Thyroid gland (tissue), 4 donors: ENCODE results near the gene METTL22. TPM values are rescaled to one million over a fixed set of nuclear protein-coding genes. Genes with fewer than 3 reads are reported as not detected.

Experiments used
- DNase-seq, 2 donors: peaks; one replicate each; pipeline ENCODE4 v3.0.0-alpha.2; 2019
- H3K27ac ChIP-seq, 3 donors: fragments of 200-600 bp; sonication (generic); 1 replicate in 2 of 3; 2 replicates in 1 of 3; pipeline ENCODE4 v1.5.1; 2016 to 2019; ENCODE audit warnings: mild to moderate bottlenecking in 1 of 3, moderate library complexity in 1 of 3
- H3K27me3 ChIP-seq: fragments of 200-600 bp; sonication (generic); one replicate; pipeline ENCODE4 v1.5.1; 2019
- H3K36me3 ChIP-seq, 2 donors: fragments of 200-600 bp; sonication (generic); one replicate each; pipeline ENCODE4 v1.5.1; 2016 to 2019
- H3K4me1 ChIP-seq, 2 donors: fragments of 200-600 bp; sonication (generic); one replicate each; pipeline ENCODE4 v1.5.1; 2017 to 2019
- H3K4me3 ChIP-seq, 3 donors: fragments of 200-600 bp; sonication (generic); replicated peaks in 1 of 3; 1 replicate in 2 of 3; 2 replicates in 1 of 3; pipeline ENCODE4 v1.5.1; 2016; ENCODE audit warnings: mild to moderate bottlenecking in 1 of 3
- H3K9me3 ChIP-seq: fragments of 200-600 bp; sonication (generic); one replicate; pipeline ENCODE4 v1.5.1; 2017
- POLR2A ChIP-seq, 2 donors: fragments of 450-650 bp; IDR thresholded peaks; one replicate each; pipeline ENCODE4 v1.6.1; 2017; ENCODE audit warnings: antibody characterized with exemption in 2 of 2, mild to moderate bottlenecking in 2 of 2, moderate library complexity in 1 of 2
- WGBS, 2 donors: methylation state at CpG; one replicate each; pipeline ENCODE4 v1.1.5; 2017; 5-methylcytosine and 5-hydroxymethylcytosine counted together
- intact Hi-C: fragments of 100-400 bp; cut with DNase I; formaldehyde crosslinking; loops from one replicate; pipeline ENCODE4 v1.15.1; 2023
- total RNA-seq, 4 donors: library from RNA; depleted of rRNA; stranded (reverse); fragments of >200 nt; gene quantifications; one replicate each; pipeline ENCODE4 v1.2.3, GENCODE V29; 2016
- TF ChIP-seq, protein P1 (sequence below), 6 experiments: fragments of 200-600 bp in 3 of 6; fragments of 450-650 bp in 3 of 6; sonication (generic) in 3 of 6; IDR thresholded peaks; one replicate each; pipeline ENCODE4 v1.5.1; 2016 to 2019; ENCODE audit warnings: antibody characterized with exemption in 6 of 6, mild to moderate bottlenecking in 2 of 6, inconsistent platforms in 1 of 6, moderate library complexity in 1 of 6

METTL22 gene
- total RNA-seq, 4 donors from 2014 or later: 16.5 to 43.2 (median 18.8) TPM

DNA sequence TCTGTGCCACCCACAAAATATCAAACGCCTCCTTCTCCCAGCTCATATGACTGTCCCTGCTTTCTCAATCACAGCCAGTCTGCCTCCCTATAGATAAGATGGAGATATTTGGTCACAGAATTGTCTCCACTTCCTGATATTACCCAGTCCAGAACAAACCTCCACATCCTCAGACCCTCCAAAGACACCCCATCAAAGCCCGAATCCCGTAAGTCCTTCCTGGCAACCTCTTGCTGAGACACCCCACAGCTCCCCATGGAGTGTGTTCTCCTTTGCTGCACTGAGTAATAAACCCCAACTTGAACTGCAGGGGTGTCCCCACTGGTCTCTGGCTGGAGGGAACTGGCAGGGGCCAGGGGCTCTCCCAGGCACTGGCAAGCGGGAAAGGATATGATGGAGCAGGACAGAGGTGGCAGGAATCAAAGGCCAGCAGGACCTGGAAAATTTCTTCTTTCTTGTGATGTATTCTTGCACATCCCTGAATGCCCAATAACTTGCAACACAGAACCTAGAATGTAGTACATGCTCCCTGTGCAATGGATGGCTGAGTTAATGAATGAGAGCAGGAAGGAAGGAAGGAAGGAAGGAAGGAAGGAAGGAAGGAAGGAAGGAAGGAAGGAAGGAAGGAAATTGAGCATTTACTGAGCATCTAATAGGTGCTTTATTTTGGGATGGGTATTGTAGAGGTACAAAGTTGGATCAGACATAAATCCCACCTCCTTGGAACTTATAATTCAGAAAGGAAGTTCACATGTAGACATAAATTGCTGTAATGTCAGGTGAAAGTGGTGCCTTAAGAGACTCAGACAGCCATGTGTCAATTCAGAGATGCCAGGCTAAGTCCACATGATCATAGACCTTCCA lies 45.1 kb upstream of the METTL22 start:
- H3K4me1 ChIP-seq: no peaks in the 10 kb centered on the region
- no peak for TF ChIP-seq POLR2A (IDR thresholded peaks at IDR 0.05)
- TF ChIP-seq, protein P1, sequence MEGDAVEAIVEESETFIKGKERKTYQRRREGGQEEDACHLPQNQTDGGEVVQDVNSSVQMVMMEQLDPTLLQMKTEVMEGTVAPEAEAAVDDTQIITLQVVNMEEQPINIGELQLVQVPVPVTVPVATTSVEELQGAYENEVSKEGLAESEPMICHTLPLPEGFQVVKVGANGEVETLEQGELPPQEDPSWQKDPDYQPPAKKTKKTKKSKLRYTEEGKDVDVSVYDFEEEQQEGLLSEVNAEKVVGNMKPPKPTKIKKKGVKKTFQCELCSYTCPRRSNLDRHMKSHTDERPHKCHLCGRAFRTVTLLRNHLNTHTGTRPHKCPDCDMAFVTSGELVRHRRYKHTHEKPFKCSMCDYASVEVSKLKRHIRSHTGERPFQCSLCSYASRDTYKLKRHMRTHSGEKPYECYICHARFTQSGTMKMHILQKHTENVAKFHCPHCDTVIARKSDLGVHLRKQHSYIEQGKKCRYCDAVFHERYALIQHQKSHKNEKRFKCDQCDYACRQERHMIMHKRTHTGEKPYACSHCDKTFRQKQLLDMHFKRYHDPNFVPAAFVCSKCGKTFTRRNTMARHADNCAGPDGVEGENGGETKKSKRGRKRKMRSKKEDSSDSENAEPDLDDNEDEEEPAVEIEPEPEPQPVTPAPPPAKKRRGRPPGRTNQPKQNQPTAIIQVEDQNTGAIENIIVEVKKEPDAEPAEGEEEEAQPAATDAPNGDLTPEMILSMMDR (IDR thresholded peaks at IDR 0.05): no peak
- H3K36me3 ChIP-seq: no peaks in the 10 kb centered on the region
- H3K27me3 ChIP-seq: no peaks in the 10 kb centered on the region
- no peaks in the 10 kb centered on the region for H3K9me3 ChIP-seq
- intact Hi-C loops: loop anchor here (10.0 kb wide), 2 partner anchors 68 to 428 kb away; no protein-coding TSS in a partner anchor
- H3K27ac ChIP-seq: no peak overlapping the region
- H3K4me3 ChIP-seq: no peak overlapping the region
- WGBS, 2 donors: 82% methylated on average over 4 of the region's 4 CpGs
- DNase-seq: no peak

DNA sequence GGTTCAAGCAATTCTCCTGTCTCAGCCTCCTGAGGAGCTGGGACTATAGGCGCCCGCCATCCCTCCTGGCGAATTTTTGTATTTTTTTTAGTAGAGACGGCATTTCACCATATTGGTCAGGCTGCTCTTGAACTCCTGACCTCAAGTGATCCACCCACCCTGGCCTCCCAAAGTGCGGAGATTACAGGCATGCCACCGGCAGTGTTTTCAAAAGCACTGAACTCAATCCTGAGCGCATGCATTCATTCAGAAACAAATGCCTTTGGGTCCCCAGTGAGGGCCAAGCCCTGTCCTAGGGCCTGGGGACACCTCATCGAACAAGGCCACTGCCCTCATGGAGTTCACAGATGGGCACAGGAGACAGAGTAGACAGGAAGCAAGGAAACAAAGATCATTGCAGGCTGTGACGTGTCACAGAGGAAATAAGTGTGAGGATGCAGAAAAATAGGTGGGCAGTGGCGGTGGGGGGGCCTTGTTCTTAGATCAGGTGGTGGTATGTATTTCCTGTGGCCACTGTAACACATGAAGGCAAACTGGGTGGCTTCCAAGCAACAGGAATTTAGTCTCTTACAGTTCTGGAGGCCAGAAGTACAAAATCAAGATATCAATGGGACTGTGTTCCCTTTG lies 43.7 kb upstream of the METTL22 start:
- WGBS, 2 donors: 62 to 66% methylated on average over 10 of the region's 10 CpGs
- intact Hi-C loops: loop anchor here (10.0 kb wide), 2 partner anchors 67 to 427 kb away; no protein-coding TSS in a partner anchor
- H3K36me3 ChIP-seq: no peaks in the 10 kb centered on the region

DNA sequence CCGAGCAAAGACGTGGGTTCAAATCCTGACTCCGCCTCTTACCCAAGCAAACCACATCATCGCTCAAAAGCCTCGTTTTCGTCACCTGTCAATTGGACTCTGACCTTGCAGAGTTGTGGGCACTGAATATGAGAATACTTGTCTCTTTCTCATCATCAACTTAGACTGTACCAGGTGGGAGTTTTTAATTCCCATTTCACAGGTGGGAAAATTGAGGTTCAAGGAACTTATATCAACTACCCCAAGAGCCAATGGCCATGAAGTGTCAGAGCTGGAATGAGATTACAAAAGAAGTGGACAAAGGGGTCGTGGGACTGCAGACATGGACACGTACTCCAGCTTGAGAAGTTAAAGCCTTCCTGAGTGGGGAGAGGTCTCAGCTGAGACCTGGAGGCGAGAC lies 41.9 kb upstream of the METTL22 start:
- H3K9me3 ChIP-seq: no peaks in the 10 kb centered on the region
- no peak overlapping the region for H3K4me3 ChIP-seq
- no peaks in the 10 kb centered on the region for H3K36me3 ChIP-seq
- no peak for TF ChIP-seq POLR2A (IDR thresholded peaks at IDR 0.05)
- TF ChIP-seq, protein P1 (IDR thresholded peaks at IDR 0.05): no peak
- intact Hi-C loops: loop anchor here (10.0 kb wide), 2 partner anchors 65 to 425 kb away; no protein-coding TSS in a partner anchor
- 88 to 90% methylated on average over 9 of the region's 9 CpGs for WGBS, 2 donors
- DNase-seq: no peak
- no peaks in the 10 kb centered on the region for H3K27me3 ChIP-seq
- no peaks in the 10 kb centered on the region for H3K4me1 ChIP-seq
- no peak overlapping the region for H3K27ac ChIP-seq

More for the DNA sequence above, 43.7 kb upstream of the METTL22 start:
- no peak for DNase-seq
- Histone ChIP-seq H3K4me1 (no peaks in the 10 kb centered on the region), H3K27ac (no peak overlapping the region), H3K4me3 (no peak overlapping the region), H3K27me3 (no peaks in the 10 kb centered on the region), H3K9me3 (no peaks in the 10 kb centered on the region)
- TF ChIP-seq, protein P1 (IDR thresholded peaks at IDR 0.05): no peak
- TF ChIP-seq POLR2A (IDR thresholded peaks at IDR 0.05): no peak

DNA sequence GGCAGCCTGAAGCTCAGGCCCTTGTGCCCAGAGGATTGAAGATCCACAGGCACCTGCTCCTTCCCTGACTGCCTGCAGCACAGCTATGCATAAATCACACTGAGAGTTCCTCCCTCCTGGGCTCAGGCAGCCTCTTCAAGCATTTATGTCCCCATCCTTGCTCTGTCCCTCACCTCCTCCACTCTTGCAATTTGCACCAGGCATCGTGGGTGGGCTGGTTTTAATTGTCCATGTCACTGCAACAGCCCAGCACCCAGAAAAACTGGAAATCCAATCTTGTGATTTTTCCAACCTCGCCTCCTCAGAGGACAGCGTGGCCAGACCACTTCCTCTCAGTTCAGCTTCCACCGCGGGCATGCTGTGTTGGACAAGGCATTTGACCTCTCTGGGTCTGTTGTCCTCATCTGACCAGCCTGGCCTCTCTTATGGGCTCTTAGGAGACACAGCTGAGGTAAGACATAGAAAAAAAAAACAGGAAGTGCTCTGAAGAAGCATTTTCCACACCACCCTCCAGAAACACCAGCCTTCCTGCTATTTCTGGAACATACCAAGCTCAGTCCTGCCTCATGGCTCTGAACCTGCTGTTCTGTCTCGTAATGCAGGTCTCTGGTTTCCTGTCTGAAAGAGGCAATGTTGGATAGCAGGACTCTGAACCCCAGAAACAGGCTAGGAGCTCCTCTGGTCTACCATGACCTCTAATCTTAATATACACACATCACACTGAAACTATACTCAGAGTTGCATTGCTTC lies 39.5 kb upstream of the METTL22 start:
- intact Hi-C loops: no loop called here
- H3K27ac ChIP-seq: no peak overlapping the region
- DNase-seq: no peak

More for the DNA sequence above, 39.5 kb upstream of the METTL22 start:
- no peak for TF ChIP-seq POLR2A (IDR thresholded peaks at IDR 0.05)
- TF ChIP-seq, protein P1 (IDR thresholded peaks at IDR 0.05): no peak
- H3K36me3 ChIP-seq: no peaks in the 10 kb centered on the region
- H3K4me3 ChIP-seq: no peak overlapping the region
- WGBS, 2 donors: 19 to 28% methylated on average over 6 of the region's 6 CpGs
- H3K9me3 ChIP-seq: no peaks in the 10 kb centered on the region
- no peaks in the 10 kb centered on the region for H3K4me1 ChIP-seq
- no peaks in the 10 kb centered on the region for H3K27me3 ChIP-seq
